ENCODE data around the gene HMCN2.

HMCN2 gene

DNA sequence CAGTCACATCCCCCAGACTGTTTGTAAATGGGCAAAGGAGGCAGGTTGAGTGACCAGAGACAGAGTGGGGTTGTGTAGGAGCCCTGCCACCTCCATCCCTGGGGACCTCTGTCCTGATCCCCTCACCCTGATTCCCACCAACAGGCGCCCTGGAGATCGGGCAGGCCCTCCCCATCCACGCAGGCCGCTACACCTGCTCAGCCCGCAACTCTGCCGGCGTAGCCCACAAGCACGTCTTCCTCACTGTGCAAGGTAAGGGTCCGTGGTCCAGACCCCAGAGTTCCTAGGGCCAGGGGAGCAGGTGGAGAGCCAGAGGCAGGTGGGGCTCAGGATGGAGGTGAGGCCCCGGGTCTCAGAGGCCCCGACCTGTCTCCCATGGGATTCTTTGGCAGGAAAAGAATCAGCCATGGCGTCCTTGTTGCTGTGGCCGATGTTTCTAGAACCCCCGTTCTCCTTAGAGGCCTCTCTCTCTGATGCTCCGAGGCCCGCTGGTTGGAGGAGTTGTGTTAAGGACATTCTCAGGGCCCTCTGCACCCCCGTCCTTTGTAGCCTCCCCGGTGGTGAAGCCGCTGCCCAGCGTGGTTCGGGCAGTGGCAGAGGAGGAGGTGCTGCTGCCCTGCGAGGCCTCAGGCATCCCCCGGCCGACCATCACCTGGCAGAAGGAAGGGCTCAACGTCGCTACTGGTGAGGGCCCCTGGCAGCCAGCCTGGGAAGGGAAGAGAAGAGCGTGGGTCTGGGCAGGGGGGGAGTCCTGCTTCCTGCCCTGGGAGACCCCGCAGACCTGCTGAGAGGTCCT is 137.3 kb downstream of the HMCN2 start:
- DNase-seq (ENCODE audit: low read depth): no peak
- H3K4me3 ChIP-seq (ENCODE audit: low read length): no peak overlapping the region
- TF ChIP-seq, protein P1, sequence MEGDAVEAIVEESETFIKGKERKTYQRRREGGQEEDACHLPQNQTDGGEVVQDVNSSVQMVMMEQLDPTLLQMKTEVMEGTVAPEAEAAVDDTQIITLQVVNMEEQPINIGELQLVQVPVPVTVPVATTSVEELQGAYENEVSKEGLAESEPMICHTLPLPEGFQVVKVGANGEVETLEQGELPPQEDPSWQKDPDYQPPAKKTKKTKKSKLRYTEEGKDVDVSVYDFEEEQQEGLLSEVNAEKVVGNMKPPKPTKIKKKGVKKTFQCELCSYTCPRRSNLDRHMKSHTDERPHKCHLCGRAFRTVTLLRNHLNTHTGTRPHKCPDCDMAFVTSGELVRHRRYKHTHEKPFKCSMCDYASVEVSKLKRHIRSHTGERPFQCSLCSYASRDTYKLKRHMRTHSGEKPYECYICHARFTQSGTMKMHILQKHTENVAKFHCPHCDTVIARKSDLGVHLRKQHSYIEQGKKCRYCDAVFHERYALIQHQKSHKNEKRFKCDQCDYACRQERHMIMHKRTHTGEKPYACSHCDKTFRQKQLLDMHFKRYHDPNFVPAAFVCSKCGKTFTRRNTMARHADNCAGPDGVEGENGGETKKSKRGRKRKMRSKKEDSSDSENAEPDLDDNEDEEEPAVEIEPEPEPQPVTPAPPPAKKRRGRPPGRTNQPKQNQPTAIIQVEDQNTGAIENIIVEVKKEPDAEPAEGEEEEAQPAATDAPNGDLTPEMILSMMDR (conservative IDR thresholded peaks at IDR 0.05; ENCODE audit: low read depth, low read length): no peak

DNA sequence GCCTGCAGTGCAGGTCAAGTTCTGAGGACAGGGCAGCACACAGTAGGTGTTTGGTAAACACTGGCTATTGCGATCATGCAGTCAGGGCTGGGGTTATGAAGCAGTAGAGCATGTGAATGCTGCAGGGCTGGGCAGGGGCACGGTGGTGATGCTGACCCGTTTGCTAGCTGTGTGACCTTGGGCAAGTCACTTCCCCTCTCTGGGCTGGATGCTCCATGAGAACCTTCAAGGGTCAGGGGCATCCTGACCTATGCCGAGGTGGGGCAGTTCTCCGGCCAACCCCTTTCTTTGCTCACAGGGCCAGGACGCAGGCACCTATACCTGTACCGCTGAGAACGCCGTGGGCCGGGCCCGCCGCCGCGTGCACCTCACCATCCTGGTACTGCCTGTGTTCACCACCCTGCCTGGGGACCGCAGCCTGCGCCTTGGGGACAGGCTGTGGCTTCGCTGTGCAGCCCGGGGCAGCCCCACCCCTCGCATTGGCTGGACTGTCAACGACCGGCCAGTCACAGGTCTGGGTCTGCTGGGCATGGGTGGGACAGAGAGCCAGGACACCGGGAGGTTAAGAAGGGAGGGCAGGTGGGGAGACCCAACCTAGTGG is 140.2 kb downstream of the HMCN2 start:
- no peak overlapping the region for H3K4me3 ChIP-seq (ENCODE audit: low read length)
- TF ChIP-seq, protein P1 (conservative IDR thresholded peaks at IDR 0.05; ENCODE audit: low read depth, low read length): no peak
- DNase-seq (ENCODE audit: low read depth): no peak

DNA sequence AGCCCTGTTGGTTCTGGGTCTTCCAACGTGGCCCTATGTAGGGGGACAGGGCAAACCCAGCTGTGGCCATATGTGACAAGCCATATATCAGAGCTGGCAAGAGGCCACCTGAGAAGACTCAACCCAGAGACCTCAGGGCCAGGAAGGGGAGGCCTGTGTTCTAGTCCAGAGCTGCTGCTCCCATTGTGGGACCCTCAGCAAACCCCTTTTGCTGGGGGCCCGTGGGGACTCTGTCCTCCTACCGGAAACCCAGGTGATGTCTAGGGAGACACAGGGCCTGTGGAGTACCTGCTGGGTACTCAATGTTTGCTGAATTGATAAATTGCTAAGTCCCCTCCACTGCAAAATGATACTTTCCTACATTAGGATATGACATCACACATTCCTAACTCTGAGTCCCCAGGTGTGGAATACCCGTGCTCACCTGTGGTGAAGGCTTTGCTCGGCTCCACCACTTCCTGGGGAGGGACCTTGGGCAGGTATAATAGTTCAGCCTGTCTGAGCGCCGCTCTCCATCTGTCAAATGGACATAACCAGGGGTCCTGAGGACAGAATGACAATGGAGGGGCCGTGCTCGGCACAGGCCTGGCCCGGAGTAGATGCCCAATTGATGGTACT is 140.8 kb downstream of the HMCN2 start:
- TF ChIP-seq, protein P1 (conservative IDR thresholded peaks at IDR 0.05; ENCODE audit: low read depth, low read length): no peak

DNA sequence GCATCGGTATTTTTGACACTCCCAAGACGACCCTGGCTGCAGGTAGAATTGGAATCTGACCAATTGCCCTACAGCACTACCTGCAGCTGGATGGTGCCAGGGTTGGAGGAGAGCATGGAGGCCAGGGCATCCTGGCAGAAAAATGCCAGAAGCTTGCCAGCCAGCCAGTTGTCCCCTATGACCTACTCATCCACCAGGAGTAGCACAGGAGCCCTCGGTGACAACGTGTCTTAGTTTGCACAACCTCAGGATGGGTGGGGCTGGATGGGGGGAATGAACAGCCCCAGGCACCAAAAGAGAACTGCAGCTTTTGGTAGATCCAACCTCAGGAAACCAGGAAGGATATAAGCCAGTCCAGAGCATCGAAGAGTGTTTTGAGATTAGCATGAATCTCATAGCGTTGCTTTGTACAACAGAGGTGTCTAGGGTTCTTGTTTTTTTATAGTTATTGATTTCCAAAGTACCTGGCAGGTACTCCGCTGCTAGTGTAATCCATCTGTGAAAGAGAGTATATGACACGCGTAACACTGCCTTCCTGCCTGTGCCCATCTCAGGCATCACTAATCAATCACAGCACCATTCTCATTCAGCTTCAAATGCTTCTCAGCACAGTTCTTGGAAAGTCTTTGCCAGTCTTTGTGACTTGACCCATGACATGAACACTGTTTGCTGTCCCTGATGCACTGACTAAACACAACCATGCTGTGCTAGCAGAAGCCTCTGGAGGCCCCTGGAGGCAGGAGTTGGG is 142.5 kb downstream of the HMCN2 start:
- no peak for DNase-seq (ENCODE audit: low read depth)
- TF ChIP-seq, protein P1 (conservative IDR thresholded peaks at IDR 0.05; ENCODE audit: low read depth, low read length): no peak
- no peak overlapping the region for H3K4me3 ChIP-seq (ENCODE audit: low read length)

More for the DNA sequence above, 140.8 kb downstream of the HMCN2 start:
- DNase-seq (ENCODE audit: low read depth): no peak
- no peak overlapping the region for H3K4me3 ChIP-seq (ENCODE audit: low read length)

DNA sequence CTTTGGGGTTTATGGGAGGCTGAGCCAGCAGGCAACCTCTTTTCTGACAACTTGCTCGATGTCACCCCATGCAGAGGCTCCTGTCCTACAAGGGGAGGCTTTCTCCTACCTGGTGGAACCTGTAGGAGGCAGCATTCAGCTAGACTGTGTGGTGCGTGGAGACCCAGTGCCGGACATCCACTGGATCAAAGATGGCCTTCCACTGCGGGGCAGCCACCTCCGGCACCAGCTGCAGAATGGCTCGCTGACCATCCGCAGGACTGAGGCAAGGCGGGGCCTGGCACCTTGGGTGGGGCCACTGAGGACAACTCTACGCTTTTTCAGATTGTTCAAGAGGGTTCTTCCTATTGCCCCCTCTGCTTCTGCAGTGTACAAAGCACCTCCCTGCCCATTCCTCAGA is 143.1 kb downstream of the HMCN2 start:
- H3K4me3 ChIP-seq (ENCODE audit: low read length): no peak overlapping the region
- no peak for DNase-seq (ENCODE audit: low read depth)
- TF ChIP-seq, protein P1 (conservative IDR thresholded peaks at IDR 0.05; ENCODE audit: low read depth, low read length): no peak

DNA sequence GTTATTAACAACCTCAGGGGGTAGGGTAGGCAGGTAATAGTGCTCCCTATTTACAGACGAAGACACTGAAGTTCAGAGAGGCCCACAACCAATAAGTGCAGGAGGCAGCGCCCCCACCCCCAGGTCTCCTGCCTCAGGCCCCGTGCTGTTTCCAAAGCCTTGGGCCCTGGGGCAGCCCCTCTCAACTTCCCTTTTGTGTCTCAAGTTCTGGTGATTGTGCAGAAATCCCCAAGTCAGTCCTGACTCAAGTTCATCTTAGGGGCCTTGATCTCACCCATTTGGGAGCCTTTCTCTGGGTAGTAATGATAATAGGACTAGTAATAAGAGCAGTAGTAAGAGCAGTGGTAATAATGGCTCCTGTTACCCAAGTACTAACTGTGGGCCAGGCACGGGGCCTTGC is 143.7 kb downstream of the HMCN2 start:
- DNase-seq (ENCODE audit: low read depth): no peak
- no peak overlapping the region for H3K4me3 ChIP-seq (ENCODE audit: low read length)
- TF ChIP-seq, protein P1 (conservative IDR thresholded peaks at IDR 0.05; ENCODE audit: low read depth, low read length): no peak

Measured in retinal pigment epithelial cell (primary cell).